Activated CD8-positive, alpha-beta T cell treated with anti-CD3 and anti-CD28 coated beads for 36 hours (primary cell): ENCODE data around the gene CCDC160. TPM values are rescaled to one million over a fixed set of nuclear protein-coding genes. Genes with fewer than 3 reads are reported as not detected.
"Not testable (repeated sequence)": the region's sequence is repeated elsewhere in the genome, so short reads cannot be mapped to it uniquely, and the experiment has no call there.

ENCODE experiments used
- ATAC-seq: fragments of 200-7000 bp; cut with Tn5 transposase; one replicate; pipeline ENCODE4 v1.10.0; 2021; ENCODE audit warnings: mild to moderate bottlenecking, moderate library complexity
- CTCF ChIA-PET: fragments of 350-600 bp; sonication (Branson Sonifier 250); formaldehyde crosslinking; loops from one replicate; lab custom pipeline; 2021; ENCODE audit warnings: antibody characterized with exemption; lab: Charles Lee
- POLR2A ChIA-PET: fragments of 350-600 bp; sonication (Branson Sonifier 250); formaldehyde crosslinking; loops from one replicate; lab custom pipeline; 2021; ENCODE audit warnings: antibody characterized with exemption; lab: Charles Lee
- DNase-seq: peaks from one replicate; pipeline ENCODE4 v3.0.0-alpha.2; 2020
- H3K27ac Mint-ChIP-seq: one replicate; pipeline ENCODE4 v1.8.0; 2021; ENCODE audit warnings: mild to moderate bottlenecking, mixed read lengths
- H3K27me3 Mint-ChIP-seq: one replicate; pipeline ENCODE4 v1.8.0; 2021; ENCODE audit warnings: mixed read lengths
- H3K36me3 Mint-ChIP-seq: one replicate; pipeline ENCODE4 v1.8.0; 2021; ENCODE audit warnings: low read depth, mixed read lengths
- H3K4me1 Mint-ChIP-seq: one replicate; pipeline ENCODE4 v1.8.0; 2021; ENCODE audit warnings: low read depth, mixed read lengths
- H3K4me3 Mint-ChIP-seq: one replicate; pipeline ENCODE4 v1.8.0; 2021; ENCODE audit warnings: mild to moderate bottlenecking, moderate library complexity, mixed read lengths
- H3K9me3 Mint-ChIP-seq: one replicate; pipeline ENCODE4 v1.8.0; 2021; ENCODE audit warnings: mixed read lengths
- intact Hi-C: fragments of 100-400 bp; cut with micrococcal nuclease; formaldehyde crosslinking; loops from one replicate; pipeline ENCODE4 v1.10.0; 2022
- total RNA-seq, 2 experiments: library from RNA; stranded (reverse); gene quantifications; one replicate each; pipeline ENCODE4 v1.2.3, GENCODE V29; 2021
- TF ChIP-seq, protein P1 (sequence below): fragments of 200-600 bp; IDR thresholded peaks from one replicate; pipeline ENCODE4 v1.8.0; 2022; ENCODE audit warnings: antibody characterized with exemption, mild to moderate bottlenecking

Gene CCDC160
- total RNA-seq, 2 experiments from 2014 or later: not detected

DNA sequence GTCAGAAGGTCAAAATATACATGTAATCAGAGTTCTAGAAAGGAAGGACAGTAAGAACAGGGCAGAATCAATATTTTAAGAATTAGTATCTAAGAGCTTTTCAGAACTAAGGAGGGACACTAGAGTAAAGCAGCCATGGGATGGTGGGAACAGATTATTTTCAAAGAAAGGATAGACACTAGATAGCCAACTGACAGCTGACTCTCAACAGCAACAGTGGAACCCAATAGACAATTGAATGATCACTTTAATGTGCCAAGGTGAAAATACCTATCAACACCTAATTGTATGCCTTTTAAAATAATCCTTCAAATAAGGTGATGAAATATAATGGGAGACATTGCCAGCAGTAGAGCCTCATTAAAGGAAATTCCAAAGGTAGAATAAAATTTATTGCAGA, 26.5 kb upstream of the CCDC160 start:
- ChIA-PET CTCF (no interaction called here), POLR2A (no interaction called here)
- intact Hi-C loops: no loop called here
- TF ChIP-seq, protein P1, sequence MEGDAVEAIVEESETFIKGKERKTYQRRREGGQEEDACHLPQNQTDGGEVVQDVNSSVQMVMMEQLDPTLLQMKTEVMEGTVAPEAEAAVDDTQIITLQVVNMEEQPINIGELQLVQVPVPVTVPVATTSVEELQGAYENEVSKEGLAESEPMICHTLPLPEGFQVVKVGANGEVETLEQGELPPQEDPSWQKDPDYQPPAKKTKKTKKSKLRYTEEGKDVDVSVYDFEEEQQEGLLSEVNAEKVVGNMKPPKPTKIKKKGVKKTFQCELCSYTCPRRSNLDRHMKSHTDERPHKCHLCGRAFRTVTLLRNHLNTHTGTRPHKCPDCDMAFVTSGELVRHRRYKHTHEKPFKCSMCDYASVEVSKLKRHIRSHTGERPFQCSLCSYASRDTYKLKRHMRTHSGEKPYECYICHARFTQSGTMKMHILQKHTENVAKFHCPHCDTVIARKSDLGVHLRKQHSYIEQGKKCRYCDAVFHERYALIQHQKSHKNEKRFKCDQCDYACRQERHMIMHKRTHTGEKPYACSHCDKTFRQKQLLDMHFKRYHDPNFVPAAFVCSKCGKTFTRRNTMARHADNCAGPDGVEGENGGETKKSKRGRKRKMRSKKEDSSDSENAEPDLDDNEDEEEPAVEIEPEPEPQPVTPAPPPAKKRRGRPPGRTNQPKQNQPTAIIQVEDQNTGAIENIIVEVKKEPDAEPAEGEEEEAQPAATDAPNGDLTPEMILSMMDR: no peak
- no peaks in the 10 kb centered on the region for H3K27me3 Mint-ChIP-seq
- H3K27ac Mint-ChIP-seq: no peak overlapping the region
- peaks cover 5% of the 10 kb centered on the region for H3K9me3 Mint-ChIP-seq
- DNase-seq (no peak), ATAC-seq (no peak)
- H3K4me1 Mint-ChIP-seq: no peaks in the 10 kb centered on the region
- no peaks in the 10 kb centered on the region for H3K36me3 Mint-ChIP-seq
- H3K4me3 Mint-ChIP-seq: no peak overlapping the region

- ATAC-seq (no peak), DNase-seq (no peak)
- no peaks in the 10 kb centered on the region for H3K36me3 Mint-ChIP-seq
- TF ChIP-seq, protein P1: no peak
- peaks cover 17% of the 10 kb centered on the region for H3K27me3 Mint-ChIP-seq
- H3K4me1 Mint-ChIP-seq: peaks cover 2% of the 10 kb centered on the region
- POLR2A ChIA-PET: no interaction called here
- CTCF ChIA-PET: no interaction called here
- intact Hi-C loops: no loop called here
- H3K9me3 Mint-ChIP-seq: no peaks in the 10 kb centered on the region
- no peak overlapping the region for H3K27ac Mint-ChIP-seq
- no peak overlapping the region for H3K4me3 Mint-ChIP-seq
These were observed 1.7 kb upstream of the CCDC160 start for GRCh38 chrX:134235236-134235635.

GRCh38 chrX:134238144-134238543, 1.2 kb downstream of the CCDC160 start:
- H3K27me3 Mint-ChIP-seq: peaks cover 17% of the 10 kb centered on the region
- H3K36me3 Mint-ChIP-seq, H3K27ac Mint-ChIP-seq: not testable (repeated sequence)

GRCh38 chrX:134239016-134239415, 2.0 kb downstream of the CCDC160 start:
- intact Hi-C loops: no loop called here
- no peak overlapping the region for H3K4me3 Mint-ChIP-seq
- H3K27ac Mint-ChIP-seq: no peak overlapping the region
- H3K9me3 Mint-ChIP-seq: no peaks in the 10 kb centered on the region
- H3K36me3 Mint-ChIP-seq: no peaks in the 10 kb centered on the region
- H3K27me3 Mint-ChIP-seq: peaks cover 17% of the 10 kb centered on the region
- no peak for DNase-seq
- POLR2A ChIA-PET: no interaction called here
- no peak for ATAC-seq
- TF ChIP-seq, protein P1: no peak
- CTCF ChIA-PET: no interaction called here
- peaks cover 11% of the 10 kb centered on the region for H3K4me1 Mint-ChIP-seq

More at GRCh38 chrX:134238144-134238543, 1.2 kb downstream of the CCDC160 start:
- intact Hi-C loops, DNase-seq, H3K4me3 Mint-ChIP-seq, POLR2A ChIA-PET, H3K9me3 Mint-ChIP-seq, ATAC-seq, CTCF ChIA-PET: not testable (repeated sequence)
- peaks cover 11% of the 10 kb centered on the region for H3K4me1 Mint-ChIP-seq

DNA sequence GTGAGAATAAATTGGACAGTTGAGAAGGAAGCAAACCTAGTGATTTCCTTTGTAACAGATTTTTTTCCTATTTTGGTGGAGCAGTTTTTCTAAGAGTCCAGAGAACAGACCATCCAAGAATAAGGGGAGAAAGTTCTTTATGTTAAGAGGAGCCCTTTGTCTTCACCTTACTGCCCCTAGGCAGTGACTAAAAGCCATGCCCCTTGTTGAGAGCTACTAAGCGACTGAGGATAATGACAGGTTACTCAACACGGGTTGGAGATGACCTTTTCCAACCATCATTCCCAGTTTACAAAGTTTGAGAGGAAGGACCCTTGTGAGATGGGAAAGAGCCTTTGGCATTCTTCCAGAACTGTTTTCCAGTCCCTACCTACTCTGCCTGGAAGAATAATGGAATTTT, 3.2 kb downstream of the CCDC160 start:
- no peak for ATAC-seq
- POLR2A ChIA-PET: no interaction called here
- peaks cover 11% of the 10 kb centered on the region for H3K4me1 Mint-ChIP-seq
- intact Hi-C loops: no loop called here
- no peak overlapping the region for H3K27ac Mint-ChIP-seq
- DNase-seq: no peak
- TF ChIP-seq, protein P1: no peak
- H3K9me3 Mint-ChIP-seq: no peaks in the 10 kb centered on the region
- no peak overlapping the region for H3K4me3 Mint-ChIP-seq
- H3K27me3 Mint-ChIP-seq: peaks cover 17% of the 10 kb centered on the region
- H3K36me3 Mint-ChIP-seq: no peaks in the 10 kb centered on the region
- CTCF ChIA-PET: no interaction called here
